Measurements from ENCODE around the gene ARL14. TPM values are rescaled to one million over a fixed set of nuclear protein-coding genes. Genes with fewer than 3 reads are reported as not detected.

ARL14 gene
- total RNA-seq, 1 experiment from 2014 or later: not detected

DNA sequence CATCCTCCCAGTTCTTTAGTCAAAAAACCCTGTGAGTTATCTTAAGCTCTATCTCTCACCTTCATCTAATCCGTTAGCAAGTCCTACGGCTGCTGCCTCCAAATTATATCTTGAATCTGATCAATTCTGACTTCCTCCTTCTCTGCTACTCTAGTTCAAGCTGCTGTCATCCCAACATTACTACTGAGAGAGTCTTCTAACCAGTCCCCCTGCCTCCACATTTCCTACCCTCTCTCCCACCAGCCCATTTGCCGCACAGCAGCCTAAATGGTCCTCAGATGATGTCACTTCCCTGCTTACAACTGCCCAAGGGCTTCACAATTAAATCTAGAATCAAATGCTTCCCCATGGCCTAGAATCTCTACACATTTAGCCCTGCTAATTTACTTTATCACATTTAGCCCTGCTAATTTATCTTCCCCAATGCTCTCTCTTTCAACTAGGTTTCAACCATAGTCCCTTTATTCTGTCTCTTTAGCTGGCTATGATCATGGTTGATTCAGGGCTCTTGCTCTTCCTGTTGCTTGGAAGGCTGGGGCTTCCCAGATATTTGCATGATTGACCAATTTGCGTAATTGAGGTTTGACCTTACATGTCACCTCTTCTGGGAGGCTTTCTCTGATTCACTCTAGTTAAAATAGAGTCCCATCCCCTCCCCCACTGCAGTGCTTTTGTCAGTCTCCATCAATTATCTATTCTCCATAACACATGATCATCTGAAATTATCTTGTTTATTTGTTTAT, 11.0 kb upstream of the ARL14 start:
- Histone ChIP-seq H3K79me2 (ENCODE audit: insufficient read depth, low read length) (no peaks in the 10 kb centered on the region), H4K20me1 (ENCODE audit: control insufficient read depth, insufficient read depth, insufficient read length) (no peaks in the 10 kb centered on the region), H2AFZ (ENCODE audit: low read length) (no peak overlapping the region), H2BK120ac (ENCODE audit: low read depth, low read length, poor library complexity, severe bottlenecking) (no peak overlapping the region), H3K4ac (ENCODE audit: low read depth, low read length) (no peak overlapping the region), H2AK5ac (ENCODE audit: insufficient read length, low read length) (no peak overlapping the region), H3K27me3 (ENCODE audit: insufficient read depth, low read length) (no peaks in the 10 kb centered on the region), H3K79me1 (ENCODE audit: insufficient read depth, low read depth, low read length, poor library complexity, severe bottlenecking) (no peaks in the 10 kb centered on the region), H3K23me2 (ENCODE audit: insufficient read length, low read depth, low read length, poor library complexity, severe bottlenecking) (no peaks in the 10 kb centered on the region), H4K91ac (ENCODE audit: insufficient read length, low read depth, low read length) (no peak overlapping the region), H3K9ac (ENCODE audit: extremely low read depth, insufficient read length, low read length) (no peak overlapping the region), H2BK20ac (ENCODE audit: low read depth, low read length, poor library complexity, severe bottlenecking) (no peak overlapping the region), H3K56ac (ENCODE audit: insufficient read length, low read depth, low read length) (no peak overlapping the region), H2BK15ac (ENCODE audit: low read depth, low read length) (no peak overlapping the region), H3K14ac (ENCODE audit: insufficient read depth, low read length) (no peak overlapping the region), H3K4me2 (ENCODE audit: insufficient read depth, insufficient read length, low read length) (no peak overlapping the region), H4K8ac (replicated peaks; ENCODE audit: insufficient read length, low read depth, low read length) (no peak overlapping the region), H3K18ac (ENCODE audit: insufficient read length, low read depth, low read length) (no peak overlapping the region), H3K27ac (ENCODE audit: insufficient read length, low read depth, low read length) (no peak overlapping the region), H2BK5ac (ENCODE audit: insufficient read length, low read length) (no peak overlapping the region), H2BK12ac (ENCODE audit: insufficient read length, low read depth, low read length) (no peak overlapping the region), H3K23ac (ENCODE audit: insufficient read length, low read depth, low read length) (no peak overlapping the region), H4K5ac (ENCODE audit: insufficient read length, low read depth, low read length) (no peak overlapping the region), H3K4me1 (ENCODE audit: insufficient read depth, low read length) (no peaks in the 10 kb centered on the region), H3T11ph (ENCODE audit: low read length) (no peak overlapping the region), H3K9me3 (ENCODE audit: control insufficient read depth, low read depth, low read length) (no peaks in the 10 kb centered on the region)
- Mint-ChIP-seq H3K27ac (no peak overlapping the region), H3K4me3 (no peak overlapping the region), H3K4me1 (peaks cover 8 to 16% of the 10 kb centered on the region in 2 experiments), H3K36me3 (ENCODE audit: insufficient read depth in 1 of 3, low read depth in 3 of 3) (no peaks in the 10 kb centered on the region), H3K27me3 (ENCODE audit: low read depth) (no peaks in the 10 kb centered on the region; the same call in 1 of the 2 replicates), H3K9me3 (no peaks in the 10 kb centered on the region; a peak in 1 of 5 replicates)
- TF ChIP-seq, protein P1, sequence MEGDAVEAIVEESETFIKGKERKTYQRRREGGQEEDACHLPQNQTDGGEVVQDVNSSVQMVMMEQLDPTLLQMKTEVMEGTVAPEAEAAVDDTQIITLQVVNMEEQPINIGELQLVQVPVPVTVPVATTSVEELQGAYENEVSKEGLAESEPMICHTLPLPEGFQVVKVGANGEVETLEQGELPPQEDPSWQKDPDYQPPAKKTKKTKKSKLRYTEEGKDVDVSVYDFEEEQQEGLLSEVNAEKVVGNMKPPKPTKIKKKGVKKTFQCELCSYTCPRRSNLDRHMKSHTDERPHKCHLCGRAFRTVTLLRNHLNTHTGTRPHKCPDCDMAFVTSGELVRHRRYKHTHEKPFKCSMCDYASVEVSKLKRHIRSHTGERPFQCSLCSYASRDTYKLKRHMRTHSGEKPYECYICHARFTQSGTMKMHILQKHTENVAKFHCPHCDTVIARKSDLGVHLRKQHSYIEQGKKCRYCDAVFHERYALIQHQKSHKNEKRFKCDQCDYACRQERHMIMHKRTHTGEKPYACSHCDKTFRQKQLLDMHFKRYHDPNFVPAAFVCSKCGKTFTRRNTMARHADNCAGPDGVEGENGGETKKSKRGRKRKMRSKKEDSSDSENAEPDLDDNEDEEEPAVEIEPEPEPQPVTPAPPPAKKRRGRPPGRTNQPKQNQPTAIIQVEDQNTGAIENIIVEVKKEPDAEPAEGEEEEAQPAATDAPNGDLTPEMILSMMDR (conservative IDR thresholded peaks at IDR 0.05): no peak
- no CpG with 5 or more reads among the region's 4 CpGs for WGBS (ENCODE audit: extremely low coverage, insufficient read length, low lambda C conversion rate)
- no peak for DNase-seq
